ENCODE measurements around the gene SPAG4. TPM values are rescaled to one million over a fixed set of nuclear protein-coding genes. Genes with fewer than 3 reads are reported as not detected.

SPAG4 gene
- total RNA-seq, 1 donor = 5.9 TPM

GRCh38 chr20:35592339-35592974, 23.2 kb upstream of the SPAG4 start:
- Histone ChIP-seq H3K4me1 (ENCODE audit: insufficient read depth, low read length) (no peaks in the 10 kb centered on the region), H3K4me3 (ENCODE audit: low read length) (no peak overlapping the region), H3K27me3 (ENCODE audit: insufficient read depth, low read length) (no peaks in the 10 kb centered on the region), H3K9me3 (ENCODE audit: low read depth, low read length) (no peaks in the 10 kb centered on the region)

GRCh38 chr20:35595456-35595855, 20.2 kb upstream of the SPAG4 start:
- Histone ChIP-seq H3K9me3 (ENCODE audit: low read depth, low read length) (no peaks in the 10 kb centered on the region), H3K4me3 (ENCODE audit: low read length) (no peak overlapping the region), H3K27me3 (ENCODE audit: insufficient read depth, low read length) (peaks cover under 1% of the 10 kb centered on the region), H3K4me1 (ENCODE audit: insufficient read depth, low read length) (no peaks in the 10 kb centered on the region)

- H3K4me1 ChIP-seq (ENCODE audit: insufficient read depth, low read length) = peaks cover 4% of the 10 kb centered on the region
- no peaks in the 10 kb centered on the region for H3K9me3 ChIP-seq (ENCODE audit: low read depth, low read length)
- H3K4me3 ChIP-seq (ENCODE audit: low read length) = no peak overlapping the region
- H3K27me3 ChIP-seq (ENCODE audit: insufficient read depth, low read length) = peaks cover 5% of the 10 kb centered on the region
These were observed 19.7 kb upstream of the SPAG4 start for GRCh38 chr20:35595901-35596300.

- peaks cover 17% of the 10 kb centered on the region for H3K4me1 ChIP-seq (ENCODE audit: insufficient read depth, low read length)
- H3K27me3 ChIP-seq (ENCODE audit: insufficient read depth, low read length) = peaks cover 9% of the 10 kb centered on the region
- no peaks in the 10 kb centered on the region for H3K9me3 ChIP-seq (ENCODE audit: low read depth, low read length)
- no peak overlapping the region for H3K4me3 ChIP-seq (ENCODE audit: low read length)
These were observed 18.4 kb upstream of the SPAG4 start for GRCh38 chr20:35597186-35597585.

- H3K9me3 ChIP-seq (ENCODE audit: low read depth, low read length) = no peaks in the 10 kb centered on the region
These were observed 17.2 kb upstream of the SPAG4 start for GRCh38 chr20:35598476-35598875.

GRCh38 chr20:35598899-35599775, 16.5 kb upstream of the SPAG4 start:
- peaks cover 13% of the 10 kb centered on the region for H3K27me3 ChIP-seq (ENCODE audit: insufficient read depth, low read length)
- H3K4me1 ChIP-seq (ENCODE audit: insufficient read depth, low read length) = peaks cover 18% of the 10 kb centered on the region
- H3K9me3 ChIP-seq (ENCODE audit: low read depth, low read length) = no peaks in the 10 kb centered on the region
- no peak overlapping the region for H3K4me3 ChIP-seq (ENCODE audit: low read length)

More at GRCh38 chr20:35598476-35598875, 17.2 kb upstream of the SPAG4 start:
- no peak overlapping the region for H3K4me3 ChIP-seq (ENCODE audit: low read length)
- peaks cover 13% of the 10 kb centered on the region for H3K27me3 ChIP-seq (ENCODE audit: insufficient read depth, low read length)
- peaks cover 18% of the 10 kb centered on the region for H3K4me1 ChIP-seq (ENCODE audit: insufficient read depth, low read length)

GRCh38 chr20:35599776-35600120, 15.9 kb upstream of the SPAG4 start:
- Histone ChIP-seq H3K4me1 (ENCODE audit: insufficient read depth, low read length) (peaks cover 18% of the 10 kb centered on the region), H3K4me3 (ENCODE audit: low read length) (no peak overlapping the region), H3K9me3 (ENCODE audit: low read depth, low read length) (no peaks in the 10 kb centered on the region), H3K27me3 (ENCODE audit: insufficient read depth, low read length) (peaks cover 13% of the 10 kb centered on the region)

- H3K27me3 ChIP-seq (ENCODE audit: insufficient read depth, low read length) = peaks cover 13% of the 10 kb centered on the region
- H3K9me3 ChIP-seq (ENCODE audit: low read depth, low read length) = no peaks in the 10 kb centered on the region
- no peak overlapping the region for H3K4me3 ChIP-seq (ENCODE audit: low read length)
- H3K4me1 ChIP-seq (ENCODE audit: insufficient read depth, low read length) = peaks cover 18% of the 10 kb centered on the region
These were observed 15.2 kb upstream of the SPAG4 start for GRCh38 chr20:35600176-35600992.

- peaks cover 18% of the 10 kb centered on the region for H3K4me1 ChIP-seq (ENCODE audit: insufficient read depth, low read length)
- peaks cover 13% of the 10 kb centered on the region for H3K27me3 ChIP-seq (ENCODE audit: insufficient read depth, low read length)
- H3K4me3 ChIP-seq (ENCODE audit: low read length) = peak overlapping the region; percentile 25
- no peaks in the 10 kb centered on the region for H3K9me3 ChIP-seq (ENCODE audit: low read depth, low read length)
These were observed 14.3 kb upstream of the SPAG4 start for GRCh38 chr20:35600993-35601973.

GRCh38 chr20:35601990-35602389, 13.6 kb upstream of the SPAG4 start:
- H3K27me3 ChIP-seq (ENCODE audit: insufficient read depth, low read length) = peaks cover 13% of the 10 kb centered on the region
- H3K9me3 ChIP-seq (ENCODE audit: low read depth, low read length) = no peaks in the 10 kb centered on the region
- no peak overlapping the region for H3K4me3 ChIP-seq (ENCODE audit: low read length)
- peaks cover 18% of the 10 kb centered on the region for H3K4me1 ChIP-seq (ENCODE audit: insufficient read depth, low read length)

GRCh38 chr20:35602851-35603495, 12.7 kb upstream of the SPAG4 start:
- Histone ChIP-seq H3K27me3 (ENCODE audit: insufficient read depth, low read length) (peaks cover 13% of the 10 kb centered on the region), H3K4me3 (ENCODE audit: low read length) (no peak overlapping the region)

GRCh38 chr20:35603695-35604448, 11.8 kb upstream of the SPAG4 start:
- Histone ChIP-seq H3K4me1 (ENCODE audit: insufficient read depth, low read length) (peaks cover 18% of the 10 kb centered on the region), H3K9me3 (ENCODE audit: low read depth, low read length) (no peaks in the 10 kb centered on the region), H3K27me3 (ENCODE audit: insufficient read depth, low read length) (peaks cover 13% of the 10 kb centered on the region), H3K4me3 (ENCODE audit: low read length) (no peak overlapping the region)

More at GRCh38 chr20:35602851-35603495, 12.7 kb upstream of the SPAG4 start:
- Histone ChIP-seq H3K4me1 (ENCODE audit: insufficient read depth, low read length) (peaks cover 18% of the 10 kb centered on the region), H3K9me3 (ENCODE audit: low read depth, low read length) (no peaks in the 10 kb centered on the region)

GRCh38 chr20:35604449-35604747, 11.2 kb upstream of the SPAG4 start:
- Histone ChIP-seq H3K4me1 (ENCODE audit: insufficient read depth, low read length) (peaks cover 18% of the 10 kb centered on the region), H3K27me3 (ENCODE audit: insufficient read depth, low read length) (peaks cover 13% of the 10 kb centered on the region), H3K4me3 (ENCODE audit: low read length) (no peak overlapping the region), H3K9me3 (ENCODE audit: low read depth, low read length) (no peaks in the 10 kb centered on the region)

Measured in mononuclear cell (primary cell).